CD4-positive, alpha-beta T cell (primary cell): ENCODE results near the gene TCEAL8. TPM values are rescaled to one million over a fixed set of nuclear protein-coding genes. Genes with fewer than 3 reads are reported as not detected.

Source experiments
- ATAC-seq: fragments of 200-7000 bp; cut with Tn5 transposase; one replicate; pipeline ENCODE4 v1.10.0; 2022; ENCODE audit warnings: mild to moderate bottlenecking; ENCODE audit not compliant: poor library complexity
- CTCF ChIA-PET: fragments of 350-600 bp; sonication (Branson Sonifier 250); formaldehyde crosslinking; loops from one replicate; lab custom pipeline; 2021; ENCODE audit warnings: antibody characterized with exemption, inconsistent platforms; lab: Charles Lee
- POLR2A ChIA-PET: fragments of 350-600 bp; sonication (Branson Sonifier 250); formaldehyde crosslinking; loops from one replicate; lab custom pipeline; 2021; ENCODE audit warnings: antibody characterized with exemption, inconsistent platforms; lab: Charles Lee
- DNase-seq, 14 experiments: peaks; one replicate each; pipeline ENCODE4 v3.0.0-alpha.2; 2013 to 2020; ENCODE audit warnings: mixed read lengths in 2 of 14
- H3K27ac ChIP-seq, 2 donors: one replicate each; pipeline versions ENCODE4 v1.5.1 to v1.7.0; 2013; ENCODE audit warnings: low read length in 2 of 2, low read depth in 1 of 2, mild to moderate bottlenecking in 1 of 2
- H3K27me3 ChIP-seq, 2 experiments: 1 replicate in 1 of 2; 2 replicates in 1 of 2; pipeline versions ENCODE4 v1.6.1 to v1.7.0; 2013; ENCODE audit warnings: low read length in 2 of 2, control low read depth in 1 of 2, mild to moderate bottlenecking in 1 of 2, moderate library complexity in 1 of 2; ENCODE audit not compliant: insufficient read depth in 2 of 2, control insufficient read depth in 1 of 2
- H3K36me3 ChIP-seq: one replicate; pipeline ENCODE4 v1.6.1; 2013; ENCODE audit warnings: low read length, control low read depth; ENCODE audit not compliant: insufficient read depth
- H3K4me1 ChIP-seq: one replicate; pipeline ENCODE4 v1.6.1; 2013; ENCODE audit warnings: low read length, control low read depth; ENCODE audit not compliant: insufficient read depth
- H3K4me3 ChIP-seq: one replicate; pipeline ENCODE4 v1.5.1; 2013; ENCODE audit warnings: mild to moderate bottlenecking, low read length, moderate library complexity
- H3K9me3 ChIP-seq, 2 experiments: 1 replicate in 1 of 2; 2 replicates in 1 of 2; pipeline versions ENCODE4 v1.6.1 to v1.7.0; 2013; ENCODE audit warnings: low read length in 2 of 2, mild to moderate bottlenecking in 2 of 2, control low read depth in 1 of 2, moderate library complexity in 1 of 2; ENCODE audit not compliant: control insufficient read depth in 1 of 2, insufficient read depth in 1 of 2
- H3K27ac Mint-ChIP-seq: one replicate; pipeline ENCODE4 v1.8.0; 2020; ENCODE audit warnings: mixed read lengths
- H3K27me3 Mint-ChIP-seq: one replicate; pipeline ENCODE4 v1.8.0; 2021; ENCODE audit warnings: mixed read lengths
- H3K36me3 Mint-ChIP-seq: one replicate; pipeline ENCODE4 v1.8.0; 2021; ENCODE audit warnings: low read depth, mixed read lengths
- H3K4me1 Mint-ChIP-seq: one replicate; pipeline ENCODE4 v1.8.0; 2021; ENCODE audit warnings: low read depth, mixed read lengths
- H3K4me3 Mint-ChIP-seq: one replicate; pipeline ENCODE4 v1.8.0; 2020; ENCODE audit warnings: mild to moderate bottlenecking, mixed read lengths
- H3K9me3 Mint-ChIP-seq: one replicate; pipeline ENCODE4 v1.8.0; 2020; ENCODE audit warnings: mixed read lengths
- CTCF ChIP-seq: fragments of 200-600 bp; IDR thresholded peaks from one replicate; pipeline ENCODE4 v1.8.0; 2022; ENCODE audit warnings: antibody characterized with exemption, mild to moderate bottlenecking
- intact Hi-C, 2 experiments: fragments of 100-400 bp; cut with DNase I in 1 of 2; cut with micrococcal nuclease in 1 of 2; formaldehyde crosslinking; loops; one replicate each; pipeline versions ENCODE4 v1.15.1 to v1.9.0; 2023 to 2025; cut with DNase I, micrococcal nuclease
- total RNA-seq, 174 experiments: library from RNA in 2 of 174; stranded (reverse) in 2 of 174; gene quantifications; one replicate each; pipeline ENCODE4 v1.2.3 and lab custom pipeline; 2021 to 2026

The TCEAL8 gene
- total RNA-seq, 2 experiments from 2014 or later, result 12.1 to 14.9 TPM

DNA sequence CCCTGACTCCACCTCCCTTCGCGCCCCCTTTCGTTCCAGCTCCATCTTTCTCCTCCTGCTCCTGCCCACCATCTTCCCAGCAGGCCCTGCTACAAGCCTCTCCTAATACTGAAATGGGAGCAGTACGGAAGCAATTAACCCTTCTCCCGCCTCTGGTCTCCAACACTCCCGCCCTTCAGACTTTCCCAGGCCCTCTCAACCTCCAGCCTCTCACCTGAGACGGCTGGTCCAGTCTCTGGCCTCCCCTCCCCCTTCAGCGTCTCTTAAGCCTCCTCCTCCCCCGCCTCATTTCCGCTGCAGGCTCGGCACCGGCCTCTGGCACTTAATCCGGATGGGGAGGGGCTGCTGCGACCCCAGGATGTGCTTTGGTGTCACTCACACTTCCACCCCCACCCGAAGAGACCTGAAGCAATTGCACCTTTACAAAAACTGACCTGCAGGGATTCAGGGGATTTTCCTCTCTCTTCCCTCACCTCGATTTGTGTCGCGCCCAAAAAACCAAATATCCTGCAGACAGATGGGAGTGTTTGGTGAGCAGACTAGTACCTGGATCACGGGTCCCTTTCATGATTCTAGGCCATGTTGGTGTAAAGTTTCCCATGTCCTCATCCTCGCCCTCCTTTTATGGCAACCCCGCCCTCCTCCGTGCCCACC, 657 bp downstream of the TCEAL8 start:
- POLR2A ChIA-PET, result interaction anchor here (0.8 to 1.0 kb wide), 2 partner anchors 39 to 43 kb away, joined by 5 to 7 read pairs; partner anchors contain the start of gene BEX4

GRCh38 chrX:103253608-103254007, 1.3 kb downstream of the TCEAL8 start:
- POLR2A ChIA-PET, result no interaction called here
- intact Hi-C loops, result no loop called here

More for the DNA sequence above, 657 bp downstream of the TCEAL8 start:
- peak overlapping the region; percentile 65 to 79 for H3K27ac ChIP-seq
- Mint-ChIP-seq H3K36me3 (peaks cover 14% of the 10 kb centered on the region), H3K9me3 (no peaks in the 10 kb centered on the region), H3K4me3 (peak overlapping the region; percentile 98), H3K4me1 (peaks cover 32% of the 10 kb centered on the region), H3K27me3 (no peaks in the 10 kb centered on the region), H3K27ac (peak overlapping the region; percentile 95)
- H3K4me1 ChIP-seq, result peaks cover 12% of the 10 kb centered on the region
- H3K27me3 ChIP-seq, result no peaks in the 10 kb centered on the region
- peak; percentile 44 for ATAC-seq
- H3K36me3 ChIP-seq, result peaks cover 3% of the 10 kb centered on the region
- CTCF ChIA-PET, result interaction anchor here (1.0 to 1.3 kb wide), 2 partner anchors 43 to 210 kb away, joined by 3 read pairs; no protein-coding TSS in a partner anchor
- H3K4me3 ChIP-seq, result peak overlapping the region; percentile 71
- peak in 10 of 14 experiments; percentile 7 to 69 (median 30) for DNase-seq
- intact Hi-C loops, result no loop called here
- no peak for TF ChIP-seq CTCF
- H3K9me3 ChIP-seq, result no peaks in the 10 kb centered on the region

DNA sequence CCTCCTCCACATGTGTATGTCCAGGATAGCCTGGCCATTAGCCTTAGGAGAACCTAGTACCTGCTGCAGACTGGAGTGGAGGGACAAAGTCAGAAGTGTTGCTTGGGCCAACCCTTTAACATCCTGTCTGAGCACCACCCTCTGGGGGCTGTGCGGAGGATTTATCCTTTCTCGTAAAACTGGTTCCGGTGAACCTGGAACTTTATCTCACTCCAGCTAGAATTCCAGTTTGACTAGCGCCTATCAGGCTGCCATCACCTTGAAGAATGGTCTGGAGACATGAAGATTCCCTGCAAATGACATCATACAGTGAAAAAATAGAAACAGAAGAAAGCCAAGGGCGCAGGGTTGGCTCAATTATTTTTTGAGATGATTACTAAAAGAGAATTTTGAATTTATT, 4.0 kb downstream of the TCEAL8 start:
- Mint-ChIP-seq H3K9me3 (no peaks in the 10 kb centered on the region), H3K4me3 (no peak overlapping the region), H3K27ac (no peak overlapping the region), H3K36me3 (peaks cover 14% of the 10 kb centered on the region), H3K4me1 (peaks cover 32% of the 10 kb centered on the region), H3K27me3 (no peaks in the 10 kb centered on the region)
- Histone ChIP-seq H3K4me3 (no peak overlapping the region), H3K27me3 (no peaks in the 10 kb centered on the region), H3K9me3 (no peaks in the 10 kb centered on the region), H3K4me1 (peaks cover 12% of the 10 kb centered on the region), H3K27ac (no peak overlapping the region), H3K36me3 (peaks cover 3% of the 10 kb centered on the region)
- ATAC-seq, result no peak
- no peak for TF ChIP-seq CTCF
- intact Hi-C loops, result no loop called here
- ChIA-PET CTCF (no interaction called here), POLR2A (no interaction called here)
- DNase-seq, result no peak

More at GRCh38 chrX:103253608-103254007, 1.3 kb downstream of the TCEAL8 start:
- Histone ChIP-seq H3K36me3 (peaks cover 3% of the 10 kb centered on the region), H3K9me3 (no peaks in the 10 kb centered on the region), H3K27ac (peak overlapping the region; percentile 65 to 79), H3K4me3 (peak overlapping the region; percentile 71), H3K4me1 (peaks cover 12% of the 10 kb centered on the region), H3K27me3 (no peaks in the 10 kb centered on the region)
- Mint-ChIP-seq H3K4me1 (peaks cover 32% of the 10 kb centered on the region), H3K36me3 (peaks cover 14% of the 10 kb centered on the region), H3K9me3 (no peaks in the 10 kb centered on the region), H3K27me3 (no peaks in the 10 kb centered on the region), H3K27ac (peak overlapping the region; percentile 95), H3K4me3 (peak overlapping the region; percentile 98)
- ATAC-seq (no peak), DNase-seq (peak in 2 of 14 experiments; percentile 3 to 4)
- CTCF ChIA-PET, result interaction anchor here (1.0 kb wide), 1 partner anchor 210 kb away, joined by 3 read pairs; no protein-coding TSS in a partner anchor
- TF ChIP-seq CTCF, result no peak
